Right ventricle myocardium superior (tissue), 1 donor: ENCODE data around the gene SPINK5. TPM values are rescaled to one million over a fixed set of nuclear protein-coding genes. Genes with fewer than 3 reads are reported as not detected.

Experiments used
- ATAC-seq: fragments of 200-7000 bp; cut with Tn5 transposase; one replicate; pipeline ENCODE4 v1.9.1; 2020; ENCODE audit warnings: mild to moderate bottlenecking; ENCODE audit not compliant: poor library complexity
- DNase-seq: peaks from one replicate; pipeline ENCODE4 v3.0.0-alpha.2; 2020
- intact Hi-C: fragments of 100-400 bp; cut with DNase I; formaldehyde crosslinking; loops from one replicate; pipeline ENCODE4 v1.11.2; 2022
- total RNA-seq: library from RNA; stranded (reverse); fragmentation: NEBNext Ultra II Directional; extraction: Animal tissue kit (Norgen Biotek cat#: 25700); gene quantifications from one replicate; pipeline ENCODE4 v1.2.1, GENCODE V29; 2021
- donor health status: DM: no; HTN: yes; CAD: no; lungs with severe emphysema.

SPINK5 gene
- total RNA-seq, 1 donor from 2014 or later, result 0.35 TPM

DNA sequence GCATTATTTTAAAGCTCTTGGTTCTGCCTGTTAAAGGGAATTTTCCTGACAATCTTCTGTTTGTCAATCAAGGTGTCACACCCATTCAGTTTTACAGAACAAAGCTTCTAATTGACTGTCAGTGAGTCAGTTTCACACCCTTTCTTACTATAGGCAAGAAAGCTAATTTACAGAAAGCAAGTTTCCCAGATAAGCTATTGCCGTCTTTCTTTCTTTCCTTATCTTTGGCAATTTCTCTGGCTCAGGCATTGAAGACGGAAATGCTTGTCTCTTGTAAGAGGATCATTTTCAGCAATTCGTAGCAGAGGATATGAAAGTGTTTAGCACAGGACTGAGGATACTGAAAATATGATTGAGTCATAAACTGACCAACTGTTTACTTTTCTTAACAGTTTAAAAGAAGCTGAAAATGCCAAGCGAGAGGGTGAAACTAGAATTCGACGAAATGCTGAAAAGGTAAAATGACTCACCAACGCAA lies 27.0 kb downstream of the SPINK5 start:
- DNase-seq, result no peak
- ATAC-seq, result no peak
- intact Hi-C loops, result no loop called here

DNA sequence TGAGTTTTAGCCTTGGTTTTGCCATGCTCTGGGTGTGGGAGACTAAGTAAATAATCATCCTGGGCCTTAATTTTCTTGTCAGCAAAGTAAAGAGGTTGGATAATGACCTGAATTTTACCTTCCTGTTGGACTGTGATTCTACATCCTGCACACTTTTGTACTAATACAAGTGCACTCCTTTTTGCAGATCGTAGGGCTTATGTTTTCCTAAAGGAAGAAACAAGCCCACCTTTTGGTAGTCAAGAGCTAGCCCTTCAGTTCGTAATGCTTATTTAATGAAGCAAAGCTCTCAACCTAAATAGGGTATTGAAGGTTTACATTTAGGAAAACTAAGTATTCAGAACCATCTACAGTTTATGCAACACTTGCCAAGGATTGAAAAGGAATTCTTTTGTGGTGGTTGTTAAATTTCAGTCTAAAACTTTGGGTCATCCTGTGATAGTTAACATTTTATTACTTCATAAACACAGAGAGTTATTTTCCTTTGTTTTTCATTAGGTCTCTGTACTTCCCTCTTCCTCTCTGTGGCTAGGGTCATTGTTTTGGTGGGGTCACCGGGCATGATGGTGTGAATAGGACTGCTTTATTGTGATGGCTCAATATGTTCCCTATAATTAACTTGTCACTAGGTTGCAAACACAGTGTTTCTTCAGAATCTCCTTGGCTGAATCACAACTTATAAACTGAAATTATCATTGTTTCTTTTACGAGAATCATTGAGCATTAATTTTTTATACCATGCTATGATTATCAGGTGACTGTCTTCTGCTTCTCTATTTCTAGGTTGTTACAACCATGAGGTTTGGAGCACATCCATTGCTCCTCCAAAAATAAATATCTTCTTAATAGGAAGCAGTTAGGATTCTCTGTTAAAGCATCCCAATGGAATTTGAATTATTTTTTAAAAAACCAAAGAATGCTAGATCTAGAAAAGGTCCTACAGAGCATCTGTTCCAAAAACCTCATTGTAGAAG lies 28.5 kb downstream of the SPINK5 start:
- ATAC-seq, result no peak
- intact Hi-C loops, result no loop called here

DNA sequence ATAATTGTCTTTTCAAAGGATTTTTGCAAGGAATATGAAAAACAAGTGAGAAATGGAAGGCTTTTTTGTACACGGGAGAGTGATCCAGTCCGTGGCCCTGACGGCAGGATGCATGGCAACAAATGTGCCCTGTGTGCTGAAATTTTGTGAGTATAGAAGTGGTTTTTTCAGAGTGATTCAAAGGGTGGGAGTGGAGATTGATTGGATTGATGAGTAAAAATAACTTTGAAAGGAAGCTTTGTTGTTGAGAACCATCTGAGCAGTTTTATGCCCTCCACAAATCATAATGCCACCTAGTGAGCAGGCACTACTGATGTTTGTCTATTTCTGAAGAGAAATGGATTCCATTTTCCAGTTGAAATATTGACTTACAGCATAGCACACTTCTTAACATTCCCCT lies 30.6 kb downstream of the SPINK5 start:
- intact Hi-C loops, result no loop called here
- no peak for ATAC-seq
- no peak for DNase-seq

More for the DNA sequence above, 28.5 kb downstream of the SPINK5 start:
- DNase-seq, result no peak

DNA sequence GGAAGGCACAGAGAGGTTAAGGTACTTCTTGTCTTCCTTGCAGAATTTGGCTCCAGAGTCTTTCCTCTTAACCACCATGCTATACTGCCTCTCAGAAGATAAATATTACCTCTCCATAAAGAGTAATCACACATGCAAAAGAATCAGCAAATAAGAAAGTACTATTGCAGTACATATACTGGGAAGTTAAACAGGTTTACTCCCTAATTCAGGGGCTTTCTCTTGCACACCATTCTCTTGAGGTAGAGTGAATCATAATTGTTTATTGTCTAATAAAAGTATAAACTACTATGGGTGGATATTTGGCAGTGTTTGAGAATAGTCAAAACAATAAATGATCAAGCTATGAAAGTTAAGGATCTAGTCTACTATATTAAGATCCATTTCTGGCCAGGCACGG lies 40.4 kb downstream of the SPINK5 start:
- ATAC-seq (no peak), DNase-seq (no peak)
- intact Hi-C loops, result no loop called here

DNA sequence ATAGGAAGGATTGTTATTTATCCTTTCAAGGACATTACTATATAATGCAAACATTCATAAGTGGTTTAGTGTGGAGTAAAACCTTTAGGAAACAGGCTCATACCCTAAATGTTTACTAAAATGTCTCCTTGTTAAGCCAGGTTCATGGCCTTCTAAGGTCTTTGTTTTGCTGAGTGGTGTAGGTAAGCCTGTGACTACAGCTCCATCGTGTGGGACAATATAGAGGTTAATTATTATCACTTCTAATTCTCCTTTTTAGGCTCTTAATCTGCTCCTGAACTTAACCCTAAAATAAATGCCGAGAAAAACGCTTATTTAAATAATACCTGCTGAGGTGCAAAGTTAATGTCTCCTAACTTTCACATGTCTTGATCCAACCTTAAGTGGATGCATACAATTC lies 43.8 kb downstream of the SPINK5 start:
- DNase-seq (no peak), ATAC-seq (no peak)
- intact Hi-C loops, result loop anchor here (5.0 kb wide), 1 partner anchor 160 kb away; no protein-coding TSS in a partner anchor

DNA sequence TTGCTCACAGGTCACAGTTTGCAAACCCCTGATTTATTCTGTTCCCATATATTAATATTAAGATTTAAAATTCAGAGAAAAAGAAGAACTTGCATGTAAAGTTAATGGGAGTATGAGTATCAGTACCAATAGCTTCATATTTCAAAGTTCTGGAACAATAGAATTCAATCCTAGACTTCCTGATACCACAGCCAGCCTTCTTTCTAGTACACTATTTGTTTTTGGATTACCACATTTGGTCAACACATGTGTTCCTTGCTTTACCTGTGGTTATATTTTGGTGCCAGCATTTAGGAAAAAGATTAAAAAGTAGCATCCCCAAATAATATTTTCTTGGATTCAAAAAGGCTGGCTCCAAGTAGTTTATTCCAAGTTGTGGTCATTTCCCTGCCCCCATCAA lies 49.5 kb downstream of the SPINK5 start:
- ATAC-seq (no peak), DNase-seq (no peak)
- intact Hi-C loops, result no loop called here

DNA sequence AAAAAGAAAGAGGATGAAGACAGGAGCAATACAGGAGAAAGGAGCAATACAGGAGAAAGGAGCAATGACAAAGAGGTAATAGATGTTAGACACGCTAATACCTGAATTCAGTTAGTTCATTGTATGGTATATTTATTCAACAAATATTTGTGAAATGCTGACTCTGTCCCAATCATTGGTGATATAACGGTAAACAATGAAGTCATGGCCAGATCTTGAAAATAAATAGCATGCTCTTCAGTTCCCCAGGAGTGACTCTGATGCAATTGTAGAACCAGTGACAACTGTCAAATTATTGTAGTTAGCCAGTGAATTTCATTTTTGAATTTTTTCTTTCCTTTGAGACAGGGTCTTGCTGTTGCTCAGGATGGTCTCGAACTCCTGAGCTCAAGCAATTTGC lies 56.5 kb downstream of the SPINK5 start:
- DNase-seq, result no peak
- intact Hi-C loops, result no loop called here
- ATAC-seq, result no peak

DNA sequence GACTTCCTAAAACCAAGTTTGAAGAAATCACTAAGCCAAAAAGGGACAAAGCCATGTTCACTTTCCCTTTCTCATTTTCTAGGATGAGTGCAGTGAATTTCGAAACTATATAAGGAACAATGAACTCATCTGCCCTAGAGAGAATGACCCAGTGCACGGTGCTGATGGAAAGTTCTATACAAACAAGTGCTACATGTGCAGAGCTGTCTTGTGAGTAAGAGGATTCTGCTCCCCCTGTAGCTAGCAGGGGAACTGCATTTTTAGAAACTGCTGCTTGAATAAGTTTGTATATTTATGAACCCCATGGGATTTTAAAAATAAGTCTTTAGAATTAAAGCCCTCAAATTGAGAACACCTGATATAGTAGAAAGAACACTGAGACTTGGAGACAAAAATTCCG lies 61.9 kb downstream of the SPINK5 start:
- intact Hi-C loops, result loop anchor here (5.0 kb wide), 1 partner anchor 178 kb away; no protein-coding TSS in a partner anchor
- no peak for DNase-seq

DNA sequence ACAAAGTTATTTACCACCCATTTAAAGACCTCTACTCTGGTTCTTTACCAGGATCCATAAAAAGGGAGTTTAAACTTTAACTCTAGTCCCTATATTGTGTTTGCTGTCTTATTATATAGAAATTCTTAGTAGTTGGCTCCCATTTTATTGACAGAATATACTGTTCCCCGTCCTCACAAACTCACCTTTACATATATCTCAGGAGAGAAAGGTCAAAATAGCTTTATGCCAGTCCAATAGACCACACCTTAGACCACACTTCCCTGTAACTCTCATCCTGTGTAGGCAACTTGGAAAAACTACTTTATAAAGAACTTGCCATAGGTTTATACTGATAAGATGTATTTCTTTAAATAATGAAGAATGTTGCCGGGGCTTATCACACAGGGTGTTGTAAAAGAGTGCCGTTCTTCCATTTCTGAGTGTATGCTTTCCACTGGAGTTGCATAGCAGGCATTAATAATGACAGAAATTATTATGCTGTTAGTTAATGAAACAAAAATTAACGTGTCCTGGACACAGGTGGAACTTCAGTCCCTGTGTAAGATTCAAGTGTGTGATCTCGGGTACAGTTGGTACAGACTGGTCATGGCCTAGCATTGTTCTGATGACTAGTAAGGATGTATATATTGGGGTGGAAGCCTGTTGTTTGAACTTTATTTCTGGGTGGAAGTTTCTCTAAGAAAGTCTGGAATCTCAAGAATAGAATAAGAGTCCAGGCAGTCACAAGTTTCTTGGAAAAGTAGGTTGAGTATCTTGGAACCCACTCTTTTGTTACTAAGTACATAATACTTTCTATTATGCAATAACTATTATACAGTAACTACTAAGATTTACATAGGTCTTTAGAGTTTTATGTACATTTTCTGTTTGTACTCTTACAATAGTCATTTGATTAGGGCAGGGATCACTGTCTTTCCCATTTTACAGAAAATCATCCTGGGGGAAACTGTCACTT lies 71.6 kb downstream of the SPINK5 start:
- DNase-seq (no peak), ATAC-seq (no peak)
- intact Hi-C loops, result no loop called here

More for the DNA sequence above, 61.9 kb downstream of the SPINK5 start:
- ATAC-seq, result no peak

DNA sequence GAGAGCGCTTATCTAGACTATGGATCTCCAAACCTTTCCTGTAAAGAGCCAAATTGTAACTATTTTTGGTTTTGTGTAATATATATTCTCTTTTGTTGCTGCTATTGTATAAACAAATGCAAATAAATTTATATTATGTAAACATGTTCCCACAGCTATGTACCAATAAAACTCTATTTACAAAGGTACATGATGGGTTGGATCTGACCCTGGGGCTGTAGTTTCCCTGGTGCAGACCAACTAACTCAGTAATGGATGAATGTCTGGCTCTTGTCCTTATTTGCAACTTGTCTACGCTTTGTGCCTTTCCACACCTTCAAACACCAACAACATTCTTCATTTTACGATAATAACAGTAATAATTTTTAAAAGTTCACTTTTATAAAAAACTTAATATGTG lies 77.1 kb downstream of the SPINK5 start:
- DNase-seq, result no peak
- intact Hi-C loops, result no loop called here

DNA sequence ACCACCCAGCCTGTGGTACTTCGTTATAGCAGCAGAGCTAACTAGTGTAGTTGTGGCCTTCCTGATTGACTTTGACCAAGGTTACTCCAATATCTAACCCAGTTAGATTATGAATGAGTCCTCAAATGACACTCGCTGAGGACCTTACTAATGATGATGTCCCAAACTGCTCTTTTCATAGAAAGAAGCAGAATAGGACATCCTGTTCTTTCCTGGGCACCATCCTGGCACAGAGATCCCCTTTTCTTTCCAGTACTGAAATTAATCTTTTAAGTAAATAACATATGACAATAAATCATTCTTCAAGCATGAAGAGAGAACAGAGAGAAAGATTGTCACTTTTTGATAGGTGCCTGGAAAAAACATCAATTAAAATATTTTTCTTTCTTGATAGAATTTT lies 77.9 kb downstream of the SPINK5 start:
- no peak for ATAC-seq
- intact Hi-C loops, result no loop called here
- DNase-seq, result no peak

More for the DNA sequence above, 77.1 kb downstream of the SPINK5 start:
- no peak for ATAC-seq

DNA sequence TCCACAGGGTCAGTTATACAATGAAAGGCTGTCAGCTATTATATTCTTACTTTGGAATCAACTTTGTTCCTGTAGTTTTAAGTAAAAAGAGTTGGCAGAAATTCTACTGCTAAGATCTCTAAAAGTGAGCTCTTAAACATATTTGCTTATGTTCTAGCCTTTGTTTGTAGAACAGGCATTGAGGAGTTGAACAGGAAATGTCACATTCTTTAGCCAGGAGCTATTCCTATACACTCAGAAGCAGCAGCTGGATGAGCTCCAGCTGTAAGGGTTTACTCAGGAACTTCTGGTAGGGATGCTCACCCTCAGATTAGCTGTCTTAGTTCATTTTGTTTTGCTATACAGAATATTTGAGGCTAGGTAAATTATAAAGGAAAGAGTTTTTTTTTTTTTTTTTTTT lies 82.1 kb downstream of the SPINK5 start:
- DNase-seq (no peak), ATAC-seq (no peak)
- intact Hi-C loops, result no loop called here

DNA sequence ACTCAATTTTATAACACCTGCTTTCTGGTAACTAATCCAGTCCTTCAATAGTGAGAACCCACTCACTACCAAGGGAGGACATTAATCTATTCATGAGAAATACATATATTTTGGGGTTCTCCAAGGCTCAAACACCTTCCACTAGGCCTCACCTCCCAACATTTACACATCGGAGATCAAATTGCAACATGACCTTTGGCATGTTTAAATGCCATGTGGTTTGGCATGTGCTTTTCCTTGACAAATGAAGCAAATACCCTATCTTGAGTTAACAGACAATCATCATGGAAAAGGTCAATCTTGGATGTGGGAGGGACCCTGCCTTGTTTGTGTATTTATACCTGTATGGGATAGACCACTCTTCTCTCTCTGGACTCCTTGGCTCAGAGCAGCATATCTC lies 82.7 kb downstream of the SPINK5 start:
- intact Hi-C loops, result no loop called here
- ATAC-seq, result no peak
- DNase-seq, result no peak

DNA sequence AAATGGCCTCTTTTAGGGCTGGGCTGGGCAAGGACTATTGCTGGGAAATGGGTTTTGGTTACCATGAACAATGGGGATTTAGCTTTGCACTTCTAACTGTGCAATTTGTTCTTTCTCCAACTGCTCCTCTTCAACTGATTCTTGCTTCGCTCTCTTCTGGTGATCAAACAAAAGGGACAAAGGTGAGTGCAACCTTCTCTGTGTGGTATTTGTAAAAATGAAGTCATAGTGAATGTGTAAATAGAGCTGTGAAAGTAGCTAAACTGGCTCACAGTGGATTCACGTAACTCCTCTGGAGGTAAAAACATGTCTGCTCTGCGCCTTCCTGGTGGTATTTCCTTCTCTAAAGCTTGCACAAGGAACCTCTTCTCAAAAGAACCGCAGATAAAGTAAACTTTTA lies 83.6 kb downstream of the SPINK5 start:
- no peak for DNase-seq
- intact Hi-C loops, result no loop called here
- no peak for ATAC-seq

DNA sequence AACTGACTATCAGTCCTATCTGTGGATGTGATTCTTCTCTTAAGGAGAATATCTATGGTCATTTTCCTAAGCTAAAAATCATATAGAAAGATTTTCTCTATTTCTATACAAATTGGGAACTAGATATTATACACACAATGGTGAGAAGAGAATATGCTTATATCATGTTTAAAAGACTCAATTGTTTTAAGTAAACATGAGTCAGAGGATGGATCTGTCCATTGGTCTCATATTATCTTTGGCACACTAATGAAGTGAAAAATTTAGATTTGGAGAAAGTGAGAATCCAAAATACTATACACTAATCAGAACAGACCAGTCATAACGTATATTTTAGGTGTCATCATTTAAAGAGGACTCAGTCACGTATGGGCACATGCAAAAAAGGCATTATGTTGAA lies 88.1 kb downstream of the SPINK5 start:
- intact Hi-C loops, result no loop called here
- ATAC-seq, result no peak
- no peak for DNase-seq

DNA sequence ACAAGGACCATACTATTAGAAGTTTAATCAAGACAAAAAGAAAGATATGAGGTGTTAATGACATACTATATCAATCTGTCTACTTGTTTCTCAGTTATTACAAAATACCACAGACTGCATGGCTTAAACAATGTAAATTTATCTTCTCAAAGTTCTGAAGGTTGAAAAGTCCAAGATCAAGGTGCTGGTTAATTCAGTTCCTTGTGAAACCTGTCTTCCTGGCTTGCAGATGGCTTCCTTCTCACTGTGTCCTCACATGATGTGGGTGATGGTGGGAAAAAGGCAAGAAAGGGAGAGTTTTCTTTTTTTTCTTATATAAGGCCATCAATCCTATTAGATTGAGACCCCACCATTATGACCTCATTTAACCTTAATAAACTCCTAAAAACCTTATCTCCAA lies 89.0 kb downstream of the SPINK5 start:
- ATAC-seq (no peak), DNase-seq (no peak)
- intact Hi-C loops, result no loop called here

DNA sequence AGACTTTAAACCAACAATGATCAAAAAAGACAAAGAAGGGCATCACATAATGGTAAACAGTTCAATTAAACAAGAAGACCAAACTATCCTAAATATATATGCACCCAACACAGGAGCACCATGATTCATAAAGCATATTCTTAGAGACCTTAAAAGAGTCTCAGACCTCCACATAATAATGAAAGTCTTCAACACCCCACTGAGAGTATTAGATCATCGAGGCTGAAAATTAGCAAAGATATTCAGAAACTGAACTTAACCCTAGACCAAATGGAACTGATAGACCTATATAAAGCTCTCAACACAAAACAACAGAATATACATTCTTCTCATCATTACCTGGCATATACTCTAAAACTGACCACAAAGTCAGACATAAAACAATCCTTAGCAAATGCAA lies 92.8 kb downstream of the SPINK5 start:
- intact Hi-C loops, result no loop called here
- no peak for DNase-seq
- ATAC-seq, result no peak

DNA sequence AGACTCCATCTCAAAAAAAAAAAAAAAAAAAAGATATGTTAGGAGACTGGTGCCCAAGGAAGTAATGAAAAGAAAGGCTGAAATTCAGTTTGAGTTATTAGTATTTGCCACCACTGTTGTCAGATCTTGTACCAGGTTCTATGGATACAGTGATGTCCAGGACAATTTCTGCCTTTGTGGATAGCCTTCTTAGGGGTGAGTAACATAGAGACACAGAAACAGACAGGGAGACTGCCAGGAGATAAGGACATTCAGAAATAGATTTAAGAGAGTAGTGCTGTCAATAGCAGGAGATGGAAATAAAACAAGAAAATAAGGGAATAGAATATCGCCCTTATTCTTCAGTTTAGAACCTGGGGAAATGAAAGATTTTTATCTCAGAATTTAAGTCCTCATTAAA lies 98.3 kb downstream of the SPINK5 start:
- peak; percentile 77 for ATAC-seq
- intact Hi-C loops, result no loop called here
- DNase-seq, result no peak

DNA sequence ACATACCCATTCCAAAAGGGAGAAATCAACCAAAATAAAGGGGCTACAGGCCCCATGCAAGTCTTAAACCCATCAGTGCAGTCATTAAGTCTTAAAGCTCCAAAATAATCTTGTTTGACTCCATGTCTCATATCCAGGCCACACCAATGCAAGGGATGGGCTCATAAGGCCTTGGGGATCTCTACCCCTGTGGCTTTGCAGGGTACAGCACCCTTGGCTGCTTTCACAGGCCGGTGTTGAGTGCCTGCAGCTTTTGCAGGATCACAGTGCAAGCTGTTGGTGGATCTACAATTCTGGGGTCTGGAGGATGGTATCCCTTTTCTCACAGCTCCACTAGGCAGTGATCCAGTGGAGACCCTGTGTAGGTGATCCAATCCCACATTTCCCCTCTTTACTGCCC lies 99.6 kb downstream of the SPINK5 start:
- ATAC-seq, result no peak
- no peak for DNase-seq
- intact Hi-C loops, result no loop called here
